A549 (cell line): ENCODE data around the gene LRRC8A. TPM values are rescaled to one million over a fixed set of nuclear protein-coding genes. Genes with fewer than 3 reads are reported as not detected.
A peak's percentile ranks its signal among the peaks of the same experiment; 100 is the strongest.

Experiments used
- ATAC-seq, 2 experiments: fragments of 200-7000 bp in 1 of 2; fragments of >200 bp in 1 of 2; cut with Nextera tagmentation in 1 of 2; cut with Tn5 transposase in 1 of 2; 3 replicates each; pipeline versions ENCODE4 v1.8.0 to v1.9.1; 2018 to 2020; ENCODE audit warnings: mild to moderate bottlenecking in 1 of 2, moderate library complexity in 1 of 2
- CTCF ChIA-PET: fragments of 300-600 bp; sonication (Branson Sonifier 250); formaldehyde crosslinking; extraction: SDS; loops from one replicate; lab custom pipeline; 2021; ENCODE audit warnings: antibody characterized with exemption, inconsistent platforms; lab: Yijun Ruan, JAX
- POLR2A ChIA-PET: fragments of 350-600 bp; formaldehyde crosslinking; extraction: SDS; loops from one replicate; lab custom pipeline; 2021; ENCODE audit warnings: antibody characterized with exemption, inconsistent platforms; lab: Yijun Ruan, JAX
- DNase-seq, 2 experiments: peaks; one replicate each; pipeline versions ENCODE4 v3.0.0 to v3.0.0-alpha.2; 2011 to 2016; ENCODE audit warnings: low read depth in 1 of 2, low spot score in 1 of 2
- FAIRE-seq: peaks from 2 replicates; lab custom pipeline; 2011; peaks lifted over from hg19 to GRCh38; lab: Jason Lieb, UNC
- H3K27ac ChIP-seq, 2 experiments: fragments of >200 bp; sonication (Bioruptor Twin); formaldehyde crosslinking; 3 replicates each; pipeline ENCODE4 v1.5.1; 2016 to 2017
- H3K4me1 ChIP-seq: fragments of >200 bp; sonication (Bioruptor Twin); formaldehyde crosslinking; 3 replicates; pipeline ENCODE4 v1.6.1; 2016
- H3K4me2 ChIP-seq: fragments of >200 bp; sonication (Bioruptor Twin); formaldehyde crosslinking; 3 replicates; pipeline ENCODE4 v1.6.1; 2016
- H3K4me3 ChIP-seq: fragments of >200 bp; sonication (Bioruptor Twin); formaldehyde crosslinking; 3 replicates; pipeline ENCODE4 v1.5.1; 2016
- H3K9me3 ChIP-seq: fragments of >200 bp; sonication (Bioruptor Twin); formaldehyde crosslinking; 3 replicates; pipeline ENCODE4 v1.6.1; 2016
- CBX8 ChIP-seq: fragments of 200-600 bp; sonication (generic); IDR thresholded peaks from 2 replicates; pipeline ENCODE4 v1.6.1; 2016
- CEBPB ChIP-seq, 2 experiments: fragments of >200 bp in 1 of 2; sonication (Bioruptor Twin) in 1 of 2; formaldehyde crosslinking in 1 of 2; IDR thresholded peaks; 2 replicates each; pipeline ENCODE4 v1.6.1; 2012 to 2016
- CHD2 ChIP-seq: fragments of 150-350 bp; IDR thresholded peaks from 2 replicates; pipeline ENCODE4 v1.6.1; 2014; ENCODE audit warnings: low read length; ENCODE audit not compliant: partially characterized antibody
- E2F6 ChIP-seq: IDR thresholded peaks from 2 replicates; pipeline ENCODE4 v1.6.1; 2012; ENCODE audit warnings: low read depth, borderline replicate concordance
- FOSL2 ChIP-seq, 2 experiments: fragments of 450-650 bp in 1 of 2; fragments of >200 bp in 1 of 2; sonication (Bioruptor Twin) in 1 of 2; formaldehyde crosslinking; IDR thresholded peaks; 2 replicates each; pipeline versions ENCODE4 v1.5.0 to v1.6.1; 2016 to 2020; ENCODE audit warnings: mild to moderate bottlenecking in 1 of 2, moderate library complexity in 1 of 2
- HMGXB4 ChIP-seq: fragments of 250-450 bp; sonication (Bioruptor Pico); IDR thresholded peaks from 2 replicates; pipeline ENCODE4 v1.5.0; 2021; ENCODE audit warnings: mild to moderate bottlenecking, moderate library complexity, borderline replicate concordance
- HOXB13 ChIP-seq: fragments of 250-450 bp; sonication (Bioruptor Pico); IDR thresholded peaks from 2 replicates; pipeline ENCODE4 v1.5.0; 2020; ENCODE audit warnings: low read depth, mild to moderate bottlenecking, moderate library complexity
- HOXB5 ChIP-seq: fragments of 250-450 bp; sonication (Bioruptor Pico); IDR thresholded peaks from 2 replicates; pipeline ENCODE4 v1.5.0; 2020; ENCODE audit warnings: mild to moderate bottlenecking, moderate library complexity
- JUNB ChIP-seq: fragments of >200 bp; sonication (Bioruptor Twin); formaldehyde crosslinking; IDR thresholded peaks from 2 replicates; pipeline ENCODE4 v1.6.1; 2016
- KDM1A ChIP-seq: fragments of 200-600 bp; sonication (generic); IDR thresholded peaks from 2 replicates; pipeline ENCODE4 v1.6.1; 2016; ENCODE audit warnings: low read depth, mild to moderate bottlenecking
- MAFK ChIP-seq: fragments of 450-650 bp; IDR thresholded peaks from 2 replicates; pipeline ENCODE4 v1.6.1; 2014; ENCODE audit not compliant: partially characterized antibody
- MYC ChIP-seq: IDR thresholded peaks from 2 replicates; pipeline ENCODE4 v1.6.1; 2012; ENCODE audit warnings: mild to moderate bottlenecking, inconsistent platforms, low read length, improper control_type of control experiment, borderline replicate concordance
- NR3C1 ChIP-seq: fragments of >200 bp; sonication (Bioruptor Twin); formaldehyde crosslinking; IDR thresholded peaks from 3 replicates; pipeline ENCODE4 v1.6.1; 2017
- POLR2A ChIP-seq: IDR thresholded peaks from 2 replicates; pipeline ENCODE4 v1.6.1; 2012; ENCODE audit warnings: mild to moderate bottlenecking, low read length
- RAD21 ChIP-seq, 2 experiments: fragments of >200 bp in 1 of 2; sonication (Bioruptor Twin) in 1 of 2; formaldehyde crosslinking in 1 of 2; IDR thresholded peaks in 1 of 2; conservative IDR thresholded peaks in 1 of 2; 2 replicates in 1 of 2; 3 replicates in 1 of 2; pipeline ENCODE4 v1.6.1; 2012 to 2018; ENCODE audit warnings: inconsistent platforms in 1 of 2
- RFX5 ChIP-seq: fragments of 450-650 bp; IDR thresholded peaks from 2 replicates; pipeline ENCODE4 v1.7.1; 2014; ENCODE audit warnings: antibody characterized with exemption, mild to moderate bottlenecking, moderate library complexity
- SMC3 ChIP-seq: fragments of >200 bp; sonication (Bioruptor Twin); formaldehyde crosslinking; IDR thresholded peaks from 3 replicates; pipeline ENCODE4 v1.6.1; 2018; ENCODE audit warnings: inconsistent platforms
- TP53 ChIP-seq: fragments of 250-450 bp; sonication (Bioruptor Pico); IDR thresholded peaks from 2 replicates; pipeline ENCODE4 v1.5.0; 2021; ENCODE audit warnings: mild to moderate bottlenecking, moderate library complexity
- USF2 ChIP-seq: fragments of 450-650 bp; IDR thresholded peaks from 2 replicates; pipeline ENCODE4 v1.6.1; 2014; ENCODE audit warnings: antibody characterized with exemption
- WGBS: methylation state at CpG from one replicate; pipeline ENCODE4 v1.1.6; 2017; ENCODE audit errors: missing lambda C conversion rate; 5-methylcytosine and 5-hydroxymethylcytosine counted together
- polyA plus RNA-seq, 4 experiments: library from polyadenylated mRNA; depleted of rRNA in 3 of 4; stranded (reverse); fragments of >200 nt; fragmentation: RNase III in 1 of 4; extraction: RNeasy Plus Mini Kit Qiagen cat#74134 plus additional on column Dnase treatment in 1 of 4; gene quantifications; 2 replicates in 3 of 4; 3 replicates in 1 of 4; pipeline ENCODE4 v1.2.3, GENCODE V29; 2011 to 2017
- TF ChIP-seq, protein P1 (sequence below): fragments of >200 bp; sonication (Bioruptor Twin); formaldehyde crosslinking; IDR thresholded peaks from 2 replicates; pipeline ENCODE4 v1.6.1; 2016
- TF ChIP-seq, protein P2 (sequence below): IDR thresholded peaks from 2 replicates; pipeline ENCODE4 v1.6.1; 2012
- TF ChIP-seq, protein P3 (sequence below): IDR thresholded peaks from 2 replicates; pipeline ENCODE4 v1.6.1; 2012

The LRRC8A gene
- polyA plus RNA-seq, 2 of the 4 experiments (the other 2 are of a cell fraction), result 22.9 to 25.9 TPM

GRCh38 chr9:128919402-128920089 is 37.6 kb downstream of the LRRC8A start (continued):
- TF ChIP-seq, protein P1, sequence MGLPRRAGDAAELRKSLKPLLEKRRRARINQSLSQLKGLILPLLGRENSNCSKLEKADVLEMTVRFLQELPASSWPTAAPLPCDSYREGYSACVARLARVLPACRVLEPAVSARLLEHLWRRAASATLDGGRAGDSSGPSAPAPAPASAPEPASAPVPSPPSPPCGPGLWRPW, result no peak
- TF ChIP-seq RFX5 (no peak), MAFK (no peak), CEBPB (IDR thresholded peaks at IDR 0.05) (no peak), TP53 (no peak), POLR2A (no peak), HOXB13 (CRISPR knock-in tag) (no peak)

DNA sequence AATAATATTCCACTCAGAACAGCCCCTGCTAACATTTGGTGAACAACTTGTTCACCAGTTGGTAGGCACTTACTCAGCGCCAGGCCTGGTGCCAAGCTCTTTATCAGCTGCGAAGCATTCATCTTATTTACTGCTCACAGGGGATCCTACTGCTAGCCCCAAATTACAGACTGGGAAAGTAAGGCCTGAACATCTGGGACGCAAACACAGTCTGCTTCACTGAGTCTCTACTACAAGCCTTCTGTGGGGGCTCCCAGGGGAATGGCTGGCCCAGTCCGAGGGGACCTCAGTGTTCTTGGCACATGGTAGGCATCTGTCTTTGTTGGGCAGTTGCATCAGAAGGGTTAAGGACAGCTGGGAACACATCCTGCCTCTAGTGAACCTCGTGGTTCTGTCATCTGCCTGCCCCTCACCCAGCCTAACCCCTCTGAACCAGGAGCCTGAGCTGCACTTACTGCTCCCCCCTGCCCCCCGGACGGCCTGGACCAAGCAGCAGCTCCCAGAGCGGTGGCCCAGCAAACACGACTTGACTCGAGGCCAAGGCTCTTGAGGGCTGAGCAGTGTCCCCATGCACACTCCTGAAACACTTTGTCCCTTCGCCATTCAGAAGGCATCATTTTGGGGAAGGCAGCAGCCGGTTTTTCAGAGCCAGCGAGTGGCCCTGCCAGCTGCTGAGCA is 38.6 kb downstream of the LRRC8A start, which contains the start of gene PHYHD1:
TSS of gene PHYHD1 (plus strand) at position 602 of the 678 bp plus-strand sequence. CDS start 1,342 bp downstream, outside the sequence.
- POLR2A ChIA-PET, result no interaction called here
- ATAC-seq (no peak; a peak in 1 of 6 replicates), DNase-seq (no peak), FAIRE-seq (no peak)
- peak within 1 kb of the TSS; percentile 60 to 62; a peak in 4 of 6 replicates for H3K27ac ChIP-seq
- WGBS, result 79% methylated on average over 12 of the region's 13 CpGs
- peaks cover 48% of the 10 kb centered on the region for H3K4me1 ChIP-seq
- no peak within 1 kb of the TSS for H3K4me3 ChIP-seq
- no peaks in the 10 kb centered on the region for H3K9me3 ChIP-seq
- no peak within 1 kb of the TSS; the same call in 2 of the 3 replicates for H3K4me2 ChIP-seq
- CTCF ChIA-PET, result interaction anchor here (0.6 to 14.3 kb wide), 8 partner anchors 8 to 217 kb away, joined by 3 to 244 read pairs (median 3); no protein-coding TSS in a partner anchor
- TF ChIP-seq HMGXB4 (CRISPR knock-in tag), result no peak
- no peak for TF ChIP-seq USF2
- TF ChIP-seq, protein P2, sequence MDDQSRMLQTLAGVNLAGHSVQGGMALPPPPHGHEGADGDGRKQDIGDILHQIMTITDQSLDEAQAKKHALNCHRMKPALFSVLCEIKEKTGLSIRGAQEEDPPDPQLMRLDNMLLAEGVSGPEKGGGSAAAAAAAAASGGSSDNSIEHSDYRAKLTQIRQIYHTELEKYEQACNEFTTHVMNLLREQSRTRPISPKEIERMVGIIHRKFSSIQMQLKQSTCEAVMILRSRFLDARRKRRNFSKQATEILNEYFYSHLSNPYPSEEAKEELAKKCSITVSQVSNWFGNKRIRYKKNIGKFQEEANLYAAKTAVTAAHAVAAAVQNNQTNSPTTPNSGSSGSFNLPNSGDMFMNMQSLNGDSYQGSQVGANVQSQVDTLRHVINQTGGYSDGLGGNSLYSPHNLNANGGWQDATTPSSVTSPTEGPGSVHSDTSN, result no peak
- TF ChIP-seq NR3C1, result no peak
- no peak for TF ChIP-seq KDM1A
- TF ChIP-seq CBX8, result no peak
- TF ChIP-seq MYC, result no peak
- no peak for TF ChIP-seq FOSL2 (IDR thresholded peaks at IDR 0.05)
- no peak for TF ChIP-seq FOSL2 (CRISPR knock-in tag; IDR thresholded peaks at IDR 0.05)
- TF ChIP-seq, all 56 proteins: peak for 0

DNA sequence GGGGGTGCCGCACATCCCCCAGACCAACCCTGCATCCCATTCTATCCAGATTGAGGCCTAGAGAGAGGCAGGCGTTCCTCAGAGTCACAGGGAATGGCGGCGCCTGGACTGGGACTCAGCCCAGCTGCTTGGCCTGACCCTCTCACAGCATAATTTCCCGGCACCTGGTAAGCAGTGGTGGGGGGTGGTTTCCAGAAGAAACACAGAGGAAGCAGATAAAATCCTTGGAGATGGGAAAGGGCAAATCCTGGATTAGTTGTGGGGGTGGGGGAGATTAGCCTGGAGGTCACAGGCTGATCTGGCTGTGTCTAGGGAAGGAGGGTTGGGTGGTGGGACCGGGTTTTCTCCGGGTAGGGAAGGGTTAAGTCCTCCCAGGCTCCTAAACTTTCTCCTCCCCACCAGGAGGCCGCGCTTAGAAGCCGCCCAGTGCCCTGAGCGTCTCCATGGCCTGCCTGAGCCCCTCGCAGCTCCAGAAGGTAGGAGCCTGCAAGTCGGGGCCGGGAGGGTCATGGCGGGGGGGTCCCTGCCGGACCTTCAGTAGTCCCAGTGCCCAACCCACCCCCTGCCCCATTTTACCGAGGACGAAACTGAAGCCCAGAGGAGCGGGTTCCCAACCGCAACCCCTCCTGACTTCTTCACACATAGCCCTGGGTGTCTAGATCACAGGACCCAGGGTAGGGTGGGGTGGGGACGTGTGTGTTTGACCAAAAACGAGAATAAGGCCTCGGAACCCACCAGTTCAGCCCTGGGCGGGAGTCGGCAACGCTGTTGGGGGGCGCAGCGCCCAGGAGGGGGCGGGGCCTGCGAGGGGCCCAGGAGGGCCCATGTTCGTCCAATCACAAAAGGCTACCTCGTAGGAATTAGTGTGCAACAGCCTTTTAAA is 40.2 kb downstream of the LRRC8A start:
- Histone ChIP-seq H3K4me2 (no peak overlapping the region), H3K4me1 (peaks cover 33% of the 10 kb centered on the region; the same call in 2 of the 3 replicates), H3K4me3 (no peak overlapping the region), H3K27ac (peak overlapping the region; percentile 37 to 62; a peak in 4 of 6 replicates), H3K9me3 (no peaks in the 10 kb centered on the region)
- ChIA-PET CTCF (interaction anchor here (0.6 to 14.3 kb wide), 4 partner anchors 42 to 70 kb away, joined by 3 to 244 read pairs (median 4); no protein-coding TSS in a partner anchor), POLR2A (no interaction called here)
- TF ChIP-seq E2F6 (no peak), RAD21 (conservative IDR thresholded peaks at IDR 0.05 in 1 of 2, IDR thresholded peaks at IDR 0.05 in 1 of 2) (no peak), CHD2 (no peak), JUNB (no peak), SMC3 (no peak), HOXB5 (CRISPR knock-in tag) (no peak), CBX8 (no peak)
- TF ChIP-seq, protein P3, sequence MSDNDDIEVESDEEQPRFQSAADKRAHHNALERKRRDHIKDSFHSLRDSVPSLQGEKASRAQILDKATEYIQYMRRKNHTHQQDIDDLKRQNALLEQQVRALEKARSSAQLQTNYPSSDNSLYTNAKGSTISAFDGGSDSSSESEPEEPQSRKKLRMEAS, result no peak
- TF ChIP-seq, protein P1, result no peak
- TF ChIP-seq, protein P2, result no peak
- FAIRE-seq, result no peak
- no peak; a peak in 2 of 6 replicates for ATAC-seq
- WGBS, result 73% methylated on average over 28 of the region's 32 CpGs
- DNase-seq, result no peak
